Right kidney (tissue), 1 donor: Measurements from ENCODE around the gene SLC35D1.
"Not testable (repeated sequence)": the region's sequence is repeated elsewhere in the genome, so short reads cannot be mapped to it uniquely, and the experiment has no call there.

ENCODE experiments used
- DNase-seq: peaks from one replicate; pipeline ENCODE4 v3.0.0-alpha.2; 2016

Gene SLC35D1

DNA sequence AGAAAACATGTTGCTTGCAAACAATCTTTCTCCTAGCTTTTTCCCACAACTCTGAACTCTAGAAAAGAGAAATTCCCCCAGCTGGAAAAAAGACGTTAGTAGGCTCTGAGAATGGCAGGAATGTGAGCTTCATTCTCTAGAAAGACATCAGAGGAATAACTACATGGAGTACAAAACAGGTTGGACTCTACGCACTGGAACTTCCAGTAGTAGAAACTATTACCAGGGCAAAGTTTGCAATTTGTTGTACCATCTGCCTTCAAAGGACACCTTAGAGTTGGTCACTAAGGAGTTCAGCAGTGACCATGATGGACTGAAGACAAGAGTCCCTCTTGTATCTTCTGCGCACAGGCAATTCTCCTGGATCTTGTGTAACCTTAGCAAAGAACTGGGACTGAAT is 60.9 kb downstream of the SLC35D1 start:
- no peak for DNase-seq

DNA sequence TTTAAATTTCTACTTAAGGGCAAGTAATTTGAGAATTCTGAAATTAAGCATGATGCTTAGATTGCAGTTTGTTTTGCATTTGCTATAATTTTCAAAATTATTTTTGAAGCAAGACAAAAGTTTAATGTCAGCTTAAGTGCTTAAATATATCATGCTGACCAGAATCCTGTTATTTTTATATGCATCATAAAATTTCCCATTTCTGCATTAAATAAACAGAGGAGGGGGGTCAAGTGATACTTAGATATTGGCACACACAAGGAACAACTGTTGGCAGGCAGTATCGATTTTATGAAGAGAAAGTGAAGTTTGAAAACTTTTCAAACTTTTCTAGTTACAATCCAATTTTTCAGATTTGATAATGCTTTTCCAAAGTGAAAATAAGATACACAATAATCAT is 68.1 kb downstream of the SLC35D1 start:
- DNase-seq, result no peak

DNA sequence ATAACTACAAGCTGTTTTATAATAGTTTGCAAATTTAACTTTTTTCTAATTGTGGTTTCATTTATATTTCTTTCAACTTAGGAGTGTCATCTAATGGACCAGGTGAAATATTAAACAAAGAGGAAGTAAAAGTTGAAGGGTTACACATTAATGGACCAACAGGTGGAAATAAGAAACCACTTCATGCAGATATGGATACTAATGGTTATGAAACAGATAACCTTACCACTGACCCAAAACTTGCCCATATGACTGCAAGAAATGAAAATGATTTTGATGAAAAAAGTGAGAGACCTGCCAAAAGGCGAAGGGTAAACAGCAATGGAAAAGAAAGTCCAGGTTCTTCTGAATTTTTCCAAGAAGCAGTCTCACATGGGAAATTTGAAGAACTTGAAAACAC is 69.5 kb downstream of the SLC35D1 start:
- DNase-seq, result no peak

DNA sequence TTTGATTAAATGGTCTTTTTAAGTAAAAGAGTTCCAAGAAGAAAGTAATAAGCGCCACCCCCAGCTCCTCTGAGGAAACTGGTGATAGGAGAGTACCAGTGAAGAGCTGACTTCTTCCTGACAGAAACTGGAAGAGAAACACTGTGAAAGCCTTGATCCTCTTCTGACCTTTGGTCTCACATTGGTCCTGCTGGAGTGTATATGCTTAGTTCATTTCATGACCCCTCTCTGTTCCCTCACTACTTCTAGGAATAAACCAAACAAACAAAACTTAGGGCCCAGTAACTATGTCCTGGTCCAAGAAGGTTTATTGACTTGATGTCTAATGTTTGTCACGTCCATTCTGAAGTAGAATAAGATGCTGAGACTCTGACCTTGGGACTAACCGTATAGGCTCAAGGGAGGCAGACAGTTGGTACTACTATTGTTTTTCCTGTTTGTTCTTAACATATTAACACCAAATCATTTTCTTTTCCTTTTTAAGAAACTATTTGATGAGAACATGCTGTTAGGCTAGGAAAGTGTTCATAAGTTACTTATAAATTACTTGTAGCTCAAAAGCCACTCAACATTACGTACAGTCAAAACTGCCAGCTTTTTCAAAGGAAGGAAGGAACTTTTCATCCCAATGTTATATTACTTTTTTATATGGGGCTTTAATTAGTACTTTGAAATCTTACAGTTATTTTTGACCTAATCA is 71.2 kb downstream of the SLC35D1 start:
- no peak for DNase-seq

DNA sequence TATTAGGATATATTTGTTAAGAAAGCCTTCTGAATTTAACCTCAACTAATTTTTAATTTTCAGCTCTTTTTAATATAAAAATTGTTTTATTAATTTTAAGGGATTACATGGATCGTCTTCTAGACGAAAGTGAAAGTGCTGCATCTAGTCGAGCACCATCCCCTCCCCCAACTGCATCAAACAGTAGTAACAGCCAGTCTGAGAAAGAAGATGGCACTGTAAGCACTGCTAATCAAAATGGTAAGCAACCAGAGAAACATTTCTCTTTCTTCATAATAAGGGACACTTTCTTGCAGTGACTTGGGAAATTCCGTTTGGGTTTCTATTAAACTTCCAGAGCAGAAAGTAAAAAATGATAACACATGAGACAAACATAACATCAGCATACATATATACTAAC is 72.3 kb downstream of the SLC35D1 start:
- no peak for DNase-seq

DNA sequence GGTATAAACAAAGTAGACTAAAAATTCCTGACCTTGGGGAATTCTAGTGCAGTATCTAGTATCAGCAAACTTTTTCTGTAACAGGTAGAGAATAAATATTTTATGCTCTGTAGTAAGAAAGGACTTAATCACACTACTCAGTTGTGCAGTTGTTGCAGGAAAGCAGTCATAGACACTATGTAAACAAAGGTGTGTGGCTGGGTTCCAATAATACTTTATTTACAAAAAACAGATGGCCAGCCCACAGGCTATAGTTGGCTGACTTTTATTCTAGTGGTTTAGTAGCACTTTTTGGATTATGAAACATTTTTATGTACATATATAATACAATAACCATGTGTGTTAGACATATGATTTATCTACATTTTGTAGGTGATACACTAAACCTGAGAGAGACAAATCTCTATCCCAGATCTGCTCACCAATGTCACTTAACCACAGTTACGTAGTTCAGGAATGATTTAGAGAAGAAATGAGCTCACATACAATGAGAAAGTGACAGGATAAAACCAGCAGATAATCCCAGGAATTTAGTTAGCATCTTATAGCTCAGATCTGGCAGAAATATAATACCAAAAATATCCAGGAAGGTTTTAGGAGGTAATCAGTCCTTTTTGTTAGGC is 73.1 kb downstream of the SLC35D1 start:
- no peak for DNase-seq

DNA sequence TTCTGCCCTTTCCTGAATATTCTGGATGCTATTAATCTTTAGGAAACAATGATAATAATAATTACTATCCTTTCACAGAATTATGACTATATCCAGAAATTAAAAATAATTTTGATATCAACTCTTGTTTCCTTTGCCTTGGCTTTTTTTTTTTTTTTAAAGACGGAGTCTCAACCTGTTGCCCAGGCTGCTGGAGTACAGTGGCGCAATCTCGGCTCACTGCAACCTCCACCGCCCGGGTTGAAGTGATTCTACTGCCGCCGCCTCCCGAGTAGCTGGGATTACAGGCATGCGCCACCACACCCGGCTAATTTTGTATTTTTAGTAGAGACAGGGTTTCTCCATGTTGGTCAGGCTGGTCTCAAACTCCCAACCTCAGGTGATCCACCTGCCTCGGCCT is 74.3 kb downstream of the SLC35D1 start:
- DNase-seq, result not testable (repeated sequence)

DNA sequence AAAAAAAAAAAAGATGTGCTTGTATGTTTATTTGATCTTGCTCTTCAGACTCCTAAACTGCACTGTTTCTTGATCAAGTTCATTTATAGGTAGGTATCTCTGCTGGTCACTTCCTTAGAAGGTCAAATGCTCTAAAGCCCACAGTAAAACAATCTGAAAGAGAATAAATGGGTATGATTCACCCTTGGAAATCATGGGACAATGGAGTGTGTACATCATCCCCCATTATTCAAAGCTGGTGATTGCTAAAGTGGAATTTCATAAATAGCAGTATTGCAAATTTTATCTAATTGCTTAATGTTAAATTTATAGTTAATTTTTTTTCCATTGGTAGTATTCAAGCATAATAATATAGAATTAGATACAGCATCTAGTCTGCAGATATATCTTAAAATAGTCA is 75.7 kb downstream of the SLC35D1 start:
- DNase-seq, result no peak

DNA sequence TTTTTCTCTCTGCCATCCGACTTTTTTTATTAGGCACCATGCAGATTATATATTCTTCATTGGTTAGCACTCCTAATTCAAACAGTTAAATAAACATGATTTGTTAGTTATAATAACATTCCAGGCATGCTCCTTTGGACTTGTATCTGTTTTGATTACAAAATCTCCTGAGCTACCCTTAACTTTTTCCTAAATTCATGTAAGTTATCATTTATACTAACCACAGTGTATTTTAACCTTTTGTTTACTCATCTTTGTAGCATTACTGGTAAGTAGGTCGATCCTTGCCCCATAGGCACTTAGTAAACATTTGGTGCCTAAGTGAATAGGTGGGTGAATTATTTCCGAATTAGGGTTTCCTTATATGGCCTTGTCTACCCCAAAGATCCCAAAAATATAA is 85.4 kb downstream of the SLC35D1 start:
- no peak for DNase-seq

DNA sequence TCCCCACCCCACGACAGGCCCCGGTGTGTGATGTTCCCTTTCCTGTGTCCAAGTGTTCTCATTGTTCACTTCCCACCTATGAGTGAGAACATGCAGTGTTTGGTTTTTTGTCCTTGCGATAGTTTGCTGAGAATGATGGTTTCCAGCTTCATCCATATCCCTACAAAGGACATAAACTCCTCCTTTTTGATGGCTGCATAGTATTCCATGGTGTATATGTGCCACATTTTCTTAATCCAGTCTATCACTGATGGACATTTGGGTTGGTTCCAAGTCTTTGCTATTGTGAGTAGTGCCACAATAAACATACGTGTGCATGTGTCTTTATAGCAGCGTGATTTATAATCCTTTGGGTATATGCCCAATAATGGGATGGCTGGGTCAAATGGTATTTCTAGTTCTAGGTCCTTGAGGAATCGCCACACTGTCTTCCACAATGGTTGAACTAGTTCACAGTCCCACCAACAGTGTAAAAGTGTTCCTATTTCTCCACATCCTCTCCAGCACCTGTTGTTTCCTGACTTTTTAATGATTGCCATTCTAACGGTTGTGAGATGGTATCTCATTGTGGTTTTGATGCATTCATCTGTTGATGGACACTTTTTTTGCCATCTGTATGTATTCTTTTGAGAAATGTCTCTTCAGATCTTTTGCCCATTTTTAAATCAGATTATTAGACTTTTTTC is 87.6 kb downstream of the SLC35D1 start:
- not testable (repeated sequence) for DNase-seq

DNA sequence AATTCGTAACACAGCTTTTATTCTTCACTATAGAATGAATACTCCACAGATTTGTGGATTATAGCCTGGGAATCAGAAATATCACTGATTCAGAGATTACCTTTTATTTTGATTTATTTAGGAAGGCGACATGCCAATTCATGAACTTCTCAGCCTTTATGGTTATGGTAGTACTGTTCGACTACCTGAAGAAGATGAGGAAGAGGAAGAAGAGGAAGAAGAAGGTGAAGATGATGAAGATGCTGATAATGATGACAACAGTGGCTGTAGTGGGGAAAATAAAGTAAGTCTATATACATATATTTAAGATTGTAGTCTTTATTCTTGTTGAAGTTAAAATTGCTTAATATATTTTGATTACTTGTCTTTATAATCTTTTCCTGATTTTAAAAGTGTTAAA is 96.0 kb downstream of the SLC35D1 start:
- no peak for DNase-seq

DNA sequence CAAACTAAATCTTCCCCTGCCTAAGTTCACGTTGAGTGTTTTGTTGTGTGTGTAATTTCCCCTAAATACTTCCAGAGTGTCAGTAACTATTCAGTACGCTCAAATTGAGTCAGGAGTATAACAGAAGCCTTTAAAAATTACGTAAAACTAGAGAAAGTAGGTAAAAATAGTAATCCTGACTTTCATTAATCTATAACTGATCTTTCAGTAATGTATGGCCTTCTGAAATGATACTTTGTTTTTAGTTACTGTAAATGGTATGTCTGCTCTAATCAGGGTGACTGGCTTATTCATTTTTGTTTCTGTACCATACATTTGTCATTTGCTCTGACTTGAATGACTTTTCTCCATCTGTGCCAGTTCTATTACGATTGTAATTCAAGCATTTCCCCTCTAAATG is 99.7 kb downstream of the SLC35D1 start:
- DNase-seq, result no peak

DNA sequence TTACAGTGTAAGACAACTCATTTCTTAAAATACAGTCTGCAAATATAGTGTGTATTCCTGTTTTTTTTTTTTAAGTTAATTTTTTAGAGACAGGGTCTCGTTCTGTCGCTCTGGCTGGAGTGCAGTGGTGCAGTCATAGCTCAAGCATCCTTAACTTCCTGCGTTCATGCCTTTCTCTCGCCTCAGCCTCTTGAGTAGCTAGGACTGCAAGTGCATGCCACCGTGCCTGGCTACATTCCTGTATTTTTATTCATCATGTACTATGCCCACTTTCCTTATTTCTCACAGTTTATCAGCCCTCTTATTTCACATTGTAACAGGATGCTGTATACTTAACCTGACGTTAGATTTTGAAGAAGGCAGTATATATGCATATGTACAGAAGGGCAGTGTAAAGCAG is 102.4 kb downstream of the SLC35D1 start:
- DNase-seq, result no peak
